Measurements from ENCODE around the gene FARP2.

Gene FARP2

DNA sequence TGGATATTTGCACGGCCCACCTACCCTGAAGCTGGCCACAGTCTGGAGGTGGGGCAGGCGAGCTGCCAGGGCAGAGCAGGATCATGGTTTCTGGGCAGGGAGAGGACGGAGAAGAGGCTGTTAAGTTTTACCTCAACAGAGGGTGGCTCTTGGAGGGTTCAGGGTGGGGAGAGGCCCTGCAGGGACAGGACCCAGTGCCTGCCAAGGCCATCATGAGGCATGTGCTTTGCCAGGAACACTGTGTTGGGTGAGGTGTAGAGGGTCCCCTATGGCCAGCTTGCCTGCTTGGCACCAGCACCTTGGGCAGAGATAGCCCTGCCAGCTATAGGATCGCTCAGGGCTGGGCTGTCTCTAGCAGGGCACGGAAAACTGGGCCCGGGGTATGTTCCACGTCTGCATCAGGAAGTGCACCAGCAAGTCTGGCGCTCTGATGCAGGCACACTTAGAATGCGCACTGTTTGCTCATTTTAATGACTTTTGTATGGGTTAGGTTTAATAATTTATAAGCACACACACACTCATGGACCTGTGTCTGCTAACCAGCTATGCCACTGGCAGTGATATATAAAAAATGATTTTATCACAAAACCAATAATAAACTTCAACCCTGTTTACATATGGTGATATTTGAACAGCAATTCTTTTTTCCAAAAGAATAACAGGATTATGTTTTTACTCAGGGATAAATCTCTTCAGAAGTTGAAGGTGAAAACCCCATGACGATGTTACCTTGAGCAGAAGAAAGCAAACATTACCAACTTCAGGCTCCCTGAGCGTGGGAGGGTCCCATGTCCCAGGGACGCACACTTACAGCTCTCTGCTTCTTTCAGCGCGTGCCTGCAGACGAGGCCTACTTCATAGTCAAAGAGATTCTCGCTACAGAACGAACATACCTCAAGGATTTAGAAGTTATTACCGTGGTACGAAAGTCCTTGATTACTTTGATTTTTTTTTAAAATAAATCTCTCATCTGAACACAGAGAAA is 105.9 kb downstream of the FARP2 start:
- CTCF ChIA-PET: no interaction called here

DNA sequence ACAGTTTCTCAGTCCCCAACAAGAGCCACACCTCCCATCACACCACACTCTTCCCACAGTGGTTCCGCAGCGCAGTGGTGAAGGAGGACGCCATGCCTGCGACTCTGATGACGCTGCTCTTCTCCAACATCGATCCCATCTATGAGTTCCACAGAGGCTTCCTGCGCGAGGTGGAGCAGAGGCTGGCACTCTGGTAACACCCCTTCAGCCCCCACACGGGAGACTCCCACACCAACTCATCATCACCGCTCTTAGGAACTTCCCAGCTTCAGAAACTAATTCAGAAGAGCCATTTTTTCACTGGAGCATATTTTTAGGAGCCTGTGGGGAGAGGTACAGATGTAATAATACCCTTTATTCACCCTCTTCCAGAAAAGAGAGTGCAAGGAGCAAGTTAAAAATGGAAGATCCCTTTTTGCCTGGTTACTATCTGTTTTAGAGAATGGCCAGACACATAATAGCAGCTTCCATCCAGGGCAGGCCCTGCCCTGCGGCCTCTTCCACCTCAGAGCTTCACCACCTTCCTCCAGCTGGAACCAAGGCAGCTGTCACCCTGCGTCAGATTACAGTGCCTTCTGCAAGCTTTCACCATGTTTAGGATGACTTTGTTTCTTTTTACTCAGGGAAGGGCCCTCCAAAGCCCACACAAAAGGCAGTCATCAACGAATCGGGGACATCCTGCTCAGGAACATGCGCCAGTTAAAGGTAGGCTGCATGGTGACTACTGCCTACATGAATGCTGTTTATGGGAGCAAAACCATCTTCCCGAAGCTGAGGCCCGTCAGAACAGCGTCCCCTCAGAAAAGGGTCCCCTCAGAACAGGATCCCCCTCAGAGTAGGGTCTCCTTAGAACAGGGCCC is 107.4 kb downstream of the FARP2 start:
- H3K27ac ChIP-seq (ENCODE audit: insufficient read depth in 1 of 2, low read depth in 1 of 2, low read length in 2 of 2, poor library complexity in 1 of 2, severe bottlenecking in 2 of 2): no peak overlapping the region
- CTCF ChIA-PET: no interaction called here
- no peaks in the 10 kb centered on the region for H3K36me3 ChIP-seq (ENCODE audit: control insufficient read depth in 4 of 4, insufficient read depth in 4 of 4, low read length in 3 of 4)
- H3K9me3 ChIP-seq (ENCODE audit: control extremely low read depth in 1 of 5, control insufficient read depth in 4 of 5, insufficient read depth in 2 of 5, low read depth in 1 of 5, low read length in 4 of 5): no peaks in the 10 kb centered on the region
- 95% methylated on average over 18 of the region's 18 CpGs for WGBS (ENCODE audit: insufficient coverage)
- peaks cover 0 to 19% (median 0%) of the 10 kb centered on the region in 5 experiments for H3K27me3 ChIP-seq (replicated peaks in 2 of 5; ENCODE audit: control insufficient read depth in 4 of 5, insufficient read depth in 5 of 5, low read length in 4 of 5)
- POLR2A ChIA-PET: no interaction called here
- DNase-seq: no peak
- no peak overlapping the region for H3K4me3 ChIP-seq (ENCODE audit: control insufficient read depth in 1 of 7, extremely low read depth in 1 of 7, insufficient read depth in 4 of 7, low read depth in 2 of 7, low read length in 6 of 7)
- H3K4me1 ChIP-seq (ENCODE audit: control extremely low read depth in 1 of 4, control insufficient read depth in 4 of 4, insufficient read depth in 4 of 4, low read length in 3 of 4): no peaks in the 10 kb centered on the region

More for the DNA sequence above, 105.9 kb downstream of the FARP2 start:
- POLR2A ChIA-PET: interaction anchor here (0.5 kb wide), 1 partner anchor 179 kb away, joined by 3 read pairs; no protein-coding TSS in a partner anchor
- Histone ChIP-seq H3K36me3 (ENCODE audit: control insufficient read depth in 4 of 4, insufficient read depth in 4 of 4, low read length in 3 of 4) (no peaks in the 10 kb centered on the region), H3K27ac (ENCODE audit: insufficient read depth in 1 of 2, low read depth in 1 of 2, low read length in 2 of 2, poor library complexity in 1 of 2, severe bottlenecking in 2 of 2) (no peak overlapping the region), H3K27me3 (replicated peaks in 2 of 5; ENCODE audit: control insufficient read depth in 4 of 5, insufficient read depth in 5 of 5, low read length in 4 of 5) (peaks cover 0 to 19% (median 3%) of the 10 kb centered on the region in 5 experiments), H3K4me1 (ENCODE audit: control extremely low read depth in 1 of 4, control insufficient read depth in 4 of 4, insufficient read depth in 4 of 4, low read length in 3 of 4) (no peaks in the 10 kb centered on the region), H3K9me3 (ENCODE audit: control extremely low read depth in 1 of 5, control insufficient read depth in 4 of 5, insufficient read depth in 2 of 5, low read depth in 1 of 5, low read length in 4 of 5) (no peaks in the 10 kb centered on the region), H3K4me3 (ENCODE audit: control insufficient read depth in 1 of 7, extremely low read depth in 1 of 7, insufficient read depth in 4 of 7, low read depth in 2 of 7, low read length in 6 of 7) (no peak overlapping the region)
- 96% methylated on average over 14 of the region's 19 CpGs for WGBS (ENCODE audit: insufficient coverage)
- DNase-seq: no peak

DNA sequence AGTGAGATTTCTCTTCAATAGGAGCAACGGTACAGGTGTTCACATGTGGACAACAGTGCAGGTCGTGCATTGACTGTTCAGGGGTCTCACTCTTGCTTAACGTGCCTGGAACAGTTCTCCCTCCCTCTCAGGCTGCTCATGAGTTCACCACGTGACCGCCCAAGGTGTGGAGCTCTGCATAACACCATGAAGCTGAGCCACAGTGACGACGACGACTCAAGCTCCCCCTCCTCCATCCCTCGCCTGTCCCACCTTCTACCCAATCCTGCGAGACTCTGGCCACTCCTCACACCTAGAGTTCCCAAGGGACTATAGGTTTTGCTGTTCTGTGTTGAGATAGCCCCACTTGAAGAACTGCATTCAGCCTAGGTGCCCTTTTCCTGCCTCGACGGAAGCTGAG is 109.5 kb downstream of the FARP2 start:
- ChIA-PET CTCF (no interaction called here), POLR2A (no interaction called here)
- no peak for DNase-seq
- H3K27me3 ChIP-seq (replicated peaks in 2 of 5; ENCODE audit: control insufficient read depth in 4 of 5, insufficient read depth in 5 of 5, low read length in 4 of 5): peaks cover 0 to 15% (median 0%) of the 10 kb centered on the region in 5 experiments
- no peaks in the 10 kb centered on the region for H3K36me3 ChIP-seq (ENCODE audit: control insufficient read depth in 4 of 4, insufficient read depth in 4 of 4, low read length in 3 of 4)
- no peak overlapping the region for H3K27ac ChIP-seq (ENCODE audit: insufficient read depth in 1 of 2, low read depth in 1 of 2, low read length in 2 of 2, poor library complexity in 1 of 2, severe bottlenecking in 2 of 2)
- WGBS (ENCODE audit: insufficient coverage): 89% methylated on average over 9 of the region's 12 CpGs
- H3K4me1 ChIP-seq (ENCODE audit: control extremely low read depth in 1 of 4, control insufficient read depth in 4 of 4, insufficient read depth in 4 of 4, low read length in 3 of 4): no peaks in the 10 kb centered on the region
- H3K9me3 ChIP-seq (ENCODE audit: control extremely low read depth in 1 of 5, control insufficient read depth in 4 of 5, insufficient read depth in 2 of 5, low read depth in 1 of 5, low read length in 4 of 5): no peaks in the 10 kb centered on the region
- no peak overlapping the region for H3K4me3 ChIP-seq (ENCODE audit: control insufficient read depth in 1 of 7, extremely low read depth in 1 of 7, insufficient read depth in 4 of 7, low read depth in 2 of 7, low read length in 6 of 7)

DNA sequence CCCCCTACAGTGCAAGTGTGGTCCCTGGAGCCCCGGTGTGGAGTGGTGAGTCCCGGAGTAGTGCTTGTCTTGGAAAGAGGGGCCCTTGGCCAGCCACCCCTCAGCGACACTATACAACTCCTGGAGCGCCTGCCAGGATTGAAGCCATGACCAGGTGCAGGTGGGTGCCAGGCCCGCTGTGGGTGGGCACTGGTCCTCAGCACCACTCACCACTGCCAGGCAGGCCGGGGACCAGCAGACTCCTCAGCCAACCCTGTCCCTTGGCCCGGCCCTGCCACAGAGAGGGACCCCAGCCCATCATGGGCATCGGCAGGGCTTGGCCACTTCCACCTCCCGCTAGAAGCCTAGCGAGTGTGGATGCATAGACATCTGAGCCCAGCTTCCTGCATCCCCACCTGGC is 110.1 kb downstream of the FARP2 start:
- DNase-seq: no peak
- ChIA-PET POLR2A (no interaction called here), CTCF (no interaction called here)
- Histone ChIP-seq H3K27me3 (replicated peaks in 2 of 5; ENCODE audit: control insufficient read depth in 4 of 5, insufficient read depth in 5 of 5, low read length in 4 of 5) (peaks cover 0 to 16% (median 0%) of the 10 kb centered on the region in 5 experiments), H3K4me3 (ENCODE audit: control insufficient read depth in 1 of 7, extremely low read depth in 1 of 7, insufficient read depth in 4 of 7, low read depth in 2 of 7, low read length in 6 of 7) (no peak overlapping the region), H3K27ac (ENCODE audit: insufficient read depth in 1 of 2, low read depth in 1 of 2, low read length in 2 of 2, poor library complexity in 1 of 2, severe bottlenecking in 2 of 2) (no peak overlapping the region), H3K36me3 (ENCODE audit: control insufficient read depth in 4 of 4, insufficient read depth in 4 of 4, low read length in 3 of 4) (no peaks in the 10 kb centered on the region), H3K9me3 (ENCODE audit: control extremely low read depth in 1 of 5, control insufficient read depth in 4 of 5, insufficient read depth in 2 of 5, low read depth in 1 of 5, low read length in 4 of 5) (no peaks in the 10 kb centered on the region), H3K4me1 (ENCODE audit: control extremely low read depth in 1 of 4, control insufficient read depth in 4 of 4, insufficient read depth in 4 of 4, low read length in 3 of 4) (no peaks in the 10 kb centered on the region)
- WGBS (ENCODE audit: insufficient coverage): 100% methylated on average over 7 of the region's 10 CpGs

DNA sequence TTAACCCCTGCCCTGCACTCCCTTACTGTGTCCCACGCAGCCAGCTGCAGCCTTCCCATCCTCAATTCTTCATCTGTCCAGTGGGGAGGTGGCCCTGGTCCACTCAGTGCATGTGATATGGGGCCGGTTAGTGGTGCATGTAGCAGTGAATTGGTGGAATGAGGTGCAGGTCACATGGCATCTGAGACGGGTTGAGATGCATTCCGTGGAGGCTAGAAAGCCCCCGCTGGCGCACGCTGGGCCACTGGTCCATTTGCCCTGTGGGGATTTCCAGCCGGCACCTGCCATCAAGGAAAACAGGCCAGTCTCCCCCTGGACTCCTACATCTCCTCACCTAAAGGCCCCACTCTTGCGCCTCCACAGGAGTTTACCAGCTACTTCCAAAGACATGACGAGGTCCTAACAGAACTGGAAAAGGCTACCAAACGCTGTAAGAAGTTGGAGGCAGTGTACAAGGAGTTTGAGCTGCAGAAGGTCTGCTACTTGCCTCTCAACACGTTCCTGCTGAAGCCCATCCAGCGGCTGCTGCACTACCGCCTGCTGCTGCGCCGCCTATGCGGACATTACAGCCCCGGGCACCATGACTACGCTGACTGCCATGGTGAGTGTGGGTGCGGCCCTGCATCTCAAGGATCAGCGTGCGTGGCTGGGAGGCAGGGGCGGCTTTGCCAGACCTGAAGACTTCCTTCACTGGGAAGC is 111.8 kb downstream of the FARP2 start:
- no peak overlapping the region for H3K4me3 ChIP-seq (ENCODE audit: control insufficient read depth in 1 of 7, extremely low read depth in 1 of 7, insufficient read depth in 4 of 7, low read depth in 2 of 7, low read length in 6 of 7)
- WGBS (ENCODE audit: insufficient coverage): 98% methylated on average over 19 of the region's 23 CpGs
- CTCF ChIA-PET: no interaction called here

DNA sequence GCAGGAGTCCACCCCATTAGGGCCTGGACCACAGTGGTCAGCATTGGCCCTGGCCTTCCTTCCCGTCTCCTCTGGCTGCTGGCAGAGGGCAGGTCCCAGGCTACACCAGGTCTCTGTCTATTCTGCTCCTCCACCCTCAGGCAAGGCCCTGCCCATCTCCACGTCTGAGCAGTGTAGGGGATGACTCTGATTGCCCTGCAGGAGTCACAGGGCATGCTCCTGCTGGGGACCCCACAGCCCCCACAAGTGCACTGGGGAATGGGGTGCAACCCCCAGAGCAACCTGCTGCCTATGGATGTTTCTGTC is 112.3 kb downstream of the FARP2 start:
- Histone ChIP-seq H3K4me1 (ENCODE audit: control extremely low read depth in 1 of 4, control insufficient read depth in 4 of 4, insufficient read depth in 4 of 4, low read length in 3 of 4) (no peaks in the 10 kb centered on the region), H3K9me3 (ENCODE audit: control extremely low read depth in 1 of 5, control insufficient read depth in 4 of 5, insufficient read depth in 2 of 5, low read depth in 1 of 5, low read length in 4 of 5) (peaks cover 0 to 7% (median 0%) of the 10 kb centered on the region in 5 experiments), H3K36me3 (ENCODE audit: control insufficient read depth in 4 of 4, insufficient read depth in 4 of 4, low read length in 3 of 4) (peaks cover 0 to 1% (median 0%) of the 10 kb centered on the region in 4 experiments), H3K27ac (ENCODE audit: insufficient read depth in 1 of 2, low read depth in 1 of 2, low read length in 2 of 2, poor library complexity in 1 of 2, severe bottlenecking in 2 of 2) (no peak overlapping the region), H3K4me3 (ENCODE audit: control insufficient read depth in 1 of 7, extremely low read depth in 1 of 7, insufficient read depth in 4 of 7, low read depth in 2 of 7, low read length in 6 of 7) (no peak overlapping the region), H3K27me3 (replicated peaks in 2 of 5; ENCODE audit: control insufficient read depth in 4 of 5, insufficient read depth in 5 of 5, low read length in 4 of 5) (peaks cover 0 to 21% (median 2%) of the 10 kb centered on the region in 5 experiments)
- POLR2A ChIA-PET: no interaction called here
- 92% methylated on average over 2 of the region's 2 CpGs for WGBS (ENCODE audit: insufficient coverage)
- DNase-seq: no peak
- CTCF ChIA-PET: no interaction called here

More for the DNA sequence above, 111.8 kb downstream of the FARP2 start:
- H3K27ac ChIP-seq (ENCODE audit: insufficient read depth in 1 of 2, low read depth in 1 of 2, low read length in 2 of 2, poor library complexity in 1 of 2, severe bottlenecking in 2 of 2): no peak overlapping the region
- H3K4me1 ChIP-seq (ENCODE audit: control extremely low read depth in 1 of 4, control insufficient read depth in 4 of 4, insufficient read depth in 4 of 4, low read length in 3 of 4): no peaks in the 10 kb centered on the region
- peaks cover 0 to 1% (median 0%) of the 10 kb centered on the region in 4 experiments for H3K36me3 ChIP-seq (ENCODE audit: control insufficient read depth in 4 of 4, insufficient read depth in 4 of 4, low read length in 3 of 4)
- peaks cover 0 to 7% (median 0%) of the 10 kb centered on the region in 5 experiments for H3K9me3 ChIP-seq (ENCODE audit: control extremely low read depth in 1 of 5, control insufficient read depth in 4 of 5, insufficient read depth in 2 of 5, low read depth in 1 of 5, low read length in 4 of 5)
- POLR2A ChIA-PET: no interaction called here
- peaks cover 0 to 18% (median 2%) of the 10 kb centered on the region in 5 experiments for H3K27me3 ChIP-seq (replicated peaks in 2 of 5; ENCODE audit: control insufficient read depth in 4 of 5, insufficient read depth in 5 of 5, low read length in 4 of 5)
- no peak for DNase-seq

All from common myeloid progenitor, CD34-positive (primary cell).